Naive thymus-derived CD4-positive, alpha-beta T cell (primary cell): ENCODE measurements around the gene HSPA4. TPM values are rescaled to one million over a fixed set of nuclear protein-coding genes. Genes with fewer than 3 reads are reported as not detected.

ENCODE experiments used
- ATAC-seq: fragments of 150-1000 bp; cut with Tn5 transposase; 2 replicates; pipeline ENCODE4 v1.10.0; 2021; ENCODE audit warnings: mild to moderate bottlenecking, moderate library complexity
- CTCF ChIA-PET: fragments of 350-600 bp; sonication (Branson Sonifier 250); formaldehyde crosslinking; loops from one replicate; lab custom pipeline; 2021; ENCODE audit warnings: antibody characterized with exemption; lab: Charles Lee
- POLR2A ChIA-PET: fragments of 350-600 bp; sonication (Branson Sonifier 250); formaldehyde crosslinking; loops from one replicate; lab custom pipeline; 2021; ENCODE audit warnings: antibody characterized with exemption, inconsistent platforms; lab: Charles Lee
- DNase-seq, 9 donors: peaks; one replicate each; pipeline versions ENCODE4 v3.0.0 to v3.0.0-alpha.2; 2020 to 2022; ENCODE audit warnings: mixed read lengths in 1 of 9
- H3K27ac ChIP-seq: one replicate; pipeline ENCODE4 v1.7.0; 2013; ENCODE audit warnings: mild to moderate bottlenecking, low read depth, low read length, moderate library complexity
- H3K27me3 ChIP-seq, 2 donors: one replicate each; pipeline ENCODE4 v1.7.0; 2013; ENCODE audit warnings: low read length in 2 of 2, mild to moderate bottlenecking in 2 of 2, moderate library complexity in 2 of 2; ENCODE audit not compliant: control insufficient read depth in 2 of 2, insufficient read depth in 2 of 2
- H3K36me3 ChIP-seq, 3 experiments: 1 replicate in 2 of 3; 2 replicates in 1 of 3; pipeline ENCODE4 v1.7.0; 2013; ENCODE audit warnings: low read length in 3 of 3, mild to moderate bottlenecking in 3 of 3, moderate library complexity in 1 of 3; ENCODE audit not compliant: insufficient read depth in 3 of 3, control insufficient read depth in 2 of 3
- H3K4me1 ChIP-seq, 2 donors: one replicate each; pipeline ENCODE4 v1.7.0; 2013; ENCODE audit warnings: low read length in 2 of 2, mild to moderate bottlenecking in 2 of 2, moderate library complexity in 1 of 2; ENCODE audit not compliant: control insufficient read depth in 2 of 2, insufficient read depth in 2 of 2
- H3K4me3 ChIP-seq: 2 replicates; pipeline ENCODE4 v1.7.0; 2013; ENCODE audit warnings: mild to moderate bottlenecking, low read length
- H3K9me3 ChIP-seq, 3 experiments: 1 replicate in 2 of 3; 2 replicates in 1 of 3; pipeline ENCODE4 v1.7.0; 2013; ENCODE audit warnings: low read length in 3 of 3; ENCODE audit not compliant: control insufficient read depth in 2 of 3
- H3K27ac Mint-ChIP-seq, 9 donors: one replicate each; pipeline ENCODE4 v1.8.0; 2020 to 2022; ENCODE audit warnings: mixed read lengths in 9 of 9, mild to moderate bottlenecking in 8 of 9, moderate library complexity in 5 of 9, inconsistent platforms in 2 of 9
- H3K27me3 Mint-ChIP-seq, 5 donors: one replicate each; pipeline ENCODE4 v1.8.0; 2021 to 2022; ENCODE audit warnings: mixed read lengths in 5 of 5, mild to moderate bottlenecking in 1 of 5
- H3K36me3 Mint-ChIP-seq, 5 donors: one replicate each; pipeline ENCODE4 v1.8.0; 2020 to 2022; ENCODE audit warnings: mixed read lengths in 5 of 5, mild to moderate bottlenecking in 3 of 5, inconsistent platforms in 1 of 5
- H3K4me1 Mint-ChIP-seq, 7 donors: one replicate each; pipeline ENCODE4 v1.8.0; 2020 to 2022; ENCODE audit warnings: mixed read lengths in 7 of 7, mild to moderate bottlenecking in 3 of 7, inconsistent platforms in 1 of 7
- H3K4me3 Mint-ChIP-seq, 10 donors: one replicate each; pipeline ENCODE4 v1.8.0; 2020 to 2022; ENCODE audit warnings: mild to moderate bottlenecking in 10 of 10, mixed read lengths in 10 of 10, moderate library complexity in 6 of 10, inconsistent platforms in 2 of 10
- H3K9me3 Mint-ChIP-seq, 11 donors: one replicate each; pipeline ENCODE4 v1.8.0; 2020 to 2022; ENCODE audit warnings: mixed read lengths in 11 of 11, mild to moderate bottlenecking in 4 of 11, inconsistent platforms in 1 of 11, moderate library complexity in 1 of 11
- intact Hi-C, 2 donors: fragments of 100-400 bp; cut with micrococcal nuclease; formaldehyde crosslinking; loops; one replicate each; pipeline ENCODE4 v1.15.1; 2023
- polyA plus RNA-seq, 2 donors: library from polyadenylated mRNA; unstranded; fragments of 300-500 nt; fragmentation: Illumina TruSeq; gene quantifications; one replicate each; pipeline ENCODE4 v1.2.3, GENCODE V29; 2021
- total RNA-seq, 6 experiments: library from RNA in 5 of 6; stranded (reverse) in 5 of 6; gene quantifications; 1 replicate in 5 of 6; 2 replicates in 1 of 6; pipeline ENCODE4 v1.2.3 and lab custom pipeline; 2021 to 2026

HSPA4 gene
- total and polyA plus RNA-seq, 7 experiments from 2014 or later, result 37.7 to 103 (median 42.4) TPM

DNA sequence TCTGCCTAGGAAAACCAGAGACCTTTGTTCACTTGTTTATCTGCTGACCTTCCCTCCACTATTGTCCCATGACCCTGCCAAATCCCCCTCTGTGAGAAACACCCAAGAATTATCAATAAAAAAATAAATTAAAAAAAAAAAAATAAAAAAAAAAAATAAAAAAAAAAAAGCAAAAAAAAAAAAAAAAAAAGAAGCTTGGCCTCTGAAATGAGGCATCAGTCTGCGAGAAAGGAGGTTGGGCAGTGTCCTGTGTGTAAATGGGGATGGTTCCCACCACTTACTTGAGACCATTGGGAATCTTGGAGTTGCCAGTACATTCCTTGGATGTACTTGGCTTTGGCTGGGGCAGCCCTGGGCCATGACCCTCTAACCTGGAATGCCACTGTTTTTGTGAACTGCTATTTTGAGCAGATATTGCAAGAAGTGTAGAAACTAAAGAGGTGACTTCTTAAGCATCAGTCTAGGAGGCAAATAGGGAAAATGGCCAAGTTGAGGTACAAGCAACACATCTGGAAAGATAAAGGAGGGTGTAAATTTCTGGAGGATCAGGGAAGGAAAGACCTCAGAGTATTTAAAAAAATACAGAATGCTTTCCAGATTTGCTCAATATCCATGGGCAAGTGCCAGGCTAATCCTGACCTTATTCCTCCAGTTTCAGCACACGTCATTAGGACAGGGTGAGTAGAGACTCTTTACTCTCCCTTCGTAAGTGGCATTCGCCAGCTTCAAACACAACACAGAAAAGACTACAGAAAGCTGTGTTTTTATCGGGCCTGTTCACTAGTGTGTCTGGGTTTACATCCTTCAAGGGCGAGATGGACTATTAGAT lies 58.1 kb downstream of the HSPA4 start:
- Mint-ChIP-seq H3K27ac (peak overlapping the region in 1 of 9 donors; percentile 80), H3K4me3 (no peak overlapping the region), H3K27me3 (peaks cover 0 to 6% (median 0%) of the 10 kb centered on the region in 5 donors), H3K9me3 (peaks cover 0 to 3% (median 0%) of the 10 kb centered on the region in 11 donors), H3K36me3 (peaks cover 0 to 14% (median 7%) of the 10 kb centered on the region in 5 donors), H3K4me1 (peaks cover 18 to 39% (median 33%) of the 10 kb centered on the region in 7 donors)
- H3K27ac ChIP-seq, result no peak overlapping the region
- DNase-seq (no peak), ATAC-seq (no peak)
- ChIA-PET CTCF (interaction anchor here (0.9 to 2.3 kb wide), 7 partner anchors 18 to 760 kb away, joined by 3 to 7 read pairs (median 5); no protein-coding TSS in a partner anchor), POLR2A (no interaction called here)
- peaks cover 0 to 10% of the 10 kb centered on the region in 2 donors for H3K4me1 ChIP-seq
- intact Hi-C loops, result loop anchor here (2.0 to 10.0 kb wide), 6 partner anchors 109 to 832 kb away; partner anchors contain the start of gene FSTL4 (in 1 of the 2)
- H3K27me3 ChIP-seq, result no peaks in the 10 kb centered on the region
- H3K4me3 ChIP-seq, result no peak overlapping the region
- H3K36me3 ChIP-seq, result peaks cover 0 to 9% (median 0%) of the 10 kb centered on the region in 3 experiments
- H3K9me3 ChIP-seq, result no peaks in the 10 kb centered on the region

DNA sequence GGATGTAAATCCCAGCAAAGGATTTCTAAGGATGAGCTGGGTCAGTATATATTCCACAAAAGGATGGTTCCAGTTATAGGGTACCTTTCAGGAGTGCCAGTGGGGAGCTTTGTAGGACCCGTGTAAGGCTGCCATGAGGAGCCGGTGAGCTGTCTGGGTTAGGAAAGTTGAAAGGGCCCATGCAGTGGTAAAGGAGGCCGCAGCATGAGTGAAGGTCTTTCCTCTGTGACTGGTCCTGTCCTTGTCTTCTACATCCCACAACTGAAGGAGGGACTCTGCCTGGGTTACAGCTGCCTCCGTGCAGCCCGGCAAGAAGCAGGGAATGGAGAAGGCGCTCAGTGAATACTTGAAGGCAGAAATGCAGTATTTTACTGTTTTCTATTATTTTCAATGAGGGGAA lies 58.9 kb downstream of the HSPA4 start:
- H3K4me1 Mint-ChIP-seq, result peaks cover 17 to 35% (median 30%) of the 10 kb centered on the region in 7 donors
- CTCF ChIA-PET, result interaction anchor here (0.9 to 2.7 kb wide), 11 partner anchors 17 to 760 kb away, joined by 3 to 12 read pairs (median 5); no protein-coding TSS in a partner anchor
- POLR2A ChIA-PET, result interaction anchor here (0.8 kb wide), 1 partner anchor 60 kb away, joined by 3 read pairs; no protein-coding TSS in a partner anchor
- ATAC-seq (no peak), DNase-seq (no peak)
- H3K9me3 ChIP-seq, result no peaks in the 10 kb centered on the region
- peaks cover 0 to 1% (median 0%) of the 10 kb centered on the region in 3 experiments for H3K36me3 ChIP-seq
- peaks cover 0 to 10% of the 10 kb centered on the region in 2 donors for H3K4me1 ChIP-seq
- H3K4me3 ChIP-seq, result no peak overlapping the region
- peaks cover 0 to 6% (median 1%) of the 10 kb centered on the region in 5 donors for H3K36me3 Mint-ChIP-seq
- H3K27ac ChIP-seq, result no peak overlapping the region
- H3K4me3 Mint-ChIP-seq, result peak overlapping the region in 1 of 10 donors; percentile 44
- intact Hi-C loops, result loop anchor here (1.0 to 10.0 kb wide), 16 partner anchors 60 to 870 kb away; partner anchors contain the start of gene FSTL4 (in 1 of the 2)
- peaks cover 0 to 3% (median 0%) of the 10 kb centered on the region in 11 donors for H3K9me3 Mint-ChIP-seq
- peaks cover 0 to 6% (median 0%) of the 10 kb centered on the region in 5 donors for H3K27me3 Mint-ChIP-seq
- H3K27ac Mint-ChIP-seq, result peak overlapping the region in 1 of 9 donors; percentile 46
- H3K27me3 ChIP-seq, result no peaks in the 10 kb centered on the region

DNA sequence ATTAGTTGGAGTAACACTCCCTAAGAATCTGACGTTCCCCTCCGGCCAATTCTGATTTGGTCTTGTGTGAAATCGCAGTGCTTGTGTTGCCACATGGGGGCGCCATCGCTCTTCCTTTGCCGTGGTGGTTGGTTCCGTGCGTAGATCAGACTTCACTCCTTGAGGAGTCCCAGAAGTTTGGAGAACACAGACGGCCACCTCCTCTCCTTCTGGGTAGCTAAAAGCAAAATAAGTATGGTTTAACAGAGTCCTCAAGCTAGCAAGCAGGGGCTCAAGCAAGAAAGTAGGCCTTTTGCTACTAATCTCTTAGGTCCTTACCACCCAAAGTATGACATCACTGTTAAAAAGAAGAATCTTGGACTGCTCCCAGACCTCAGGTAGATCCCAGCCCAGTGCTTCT lies 59.5 kb downstream of the HSPA4 start:
- POLR2A ChIA-PET, result interaction anchor here (0.8 kb wide), 1 partner anchor 59 kb away, joined by 3 read pairs; no protein-coding TSS in a partner anchor
- intact Hi-C loops, result loop anchor here (1.0 to 10.0 kb wide), 16 partner anchors 59 to 869 kb away; partner anchors contain the start of gene FSTL4 (in 1 of the 2)
- DNase-seq, result peak; percentile 62 to 84 (median 76)
- peaks cover 0 to 3% (median 0%) of the 10 kb centered on the region in 11 donors for H3K9me3 Mint-ChIP-seq
- peaks cover 17 to 33% (median 26%) of the 10 kb centered on the region in 7 donors for H3K4me1 Mint-ChIP-seq
- H3K27me3 Mint-ChIP-seq, result peaks cover 0 to 6% (median 0%) of the 10 kb centered on the region in 5 donors
- Histone ChIP-seq H3K27me3 (no peaks in the 10 kb centered on the region), H3K4me3 (no peak overlapping the region), H3K4me1 (peaks cover 0 to 10% of the 10 kb centered on the region in 2 donors), H3K27ac (no peak overlapping the region), H3K36me3 (no peaks in the 10 kb centered on the region), H3K9me3 (no peaks in the 10 kb centered on the region)
- H3K4me3 Mint-ChIP-seq, result peak overlapping the region in 5 of 10 donors; percentile 22 to 60 (median 51)
- ATAC-seq, result peak; percentile 81
- CTCF ChIA-PET, result interaction anchor here (0.7 to 2.7 kb wide), 12 partner anchors 16 to 759 kb away, joined by 3 to 12 read pairs (median 5); no protein-coding TSS in a partner anchor
- H3K36me3 Mint-ChIP-seq, result peaks cover 0 to 5% (median 0%) of the 10 kb centered on the region in 5 donors
- peak overlapping the region in 5 of 9 donors; percentile 3 to 85 (median 15) for H3K27ac Mint-ChIP-seq

DNA sequence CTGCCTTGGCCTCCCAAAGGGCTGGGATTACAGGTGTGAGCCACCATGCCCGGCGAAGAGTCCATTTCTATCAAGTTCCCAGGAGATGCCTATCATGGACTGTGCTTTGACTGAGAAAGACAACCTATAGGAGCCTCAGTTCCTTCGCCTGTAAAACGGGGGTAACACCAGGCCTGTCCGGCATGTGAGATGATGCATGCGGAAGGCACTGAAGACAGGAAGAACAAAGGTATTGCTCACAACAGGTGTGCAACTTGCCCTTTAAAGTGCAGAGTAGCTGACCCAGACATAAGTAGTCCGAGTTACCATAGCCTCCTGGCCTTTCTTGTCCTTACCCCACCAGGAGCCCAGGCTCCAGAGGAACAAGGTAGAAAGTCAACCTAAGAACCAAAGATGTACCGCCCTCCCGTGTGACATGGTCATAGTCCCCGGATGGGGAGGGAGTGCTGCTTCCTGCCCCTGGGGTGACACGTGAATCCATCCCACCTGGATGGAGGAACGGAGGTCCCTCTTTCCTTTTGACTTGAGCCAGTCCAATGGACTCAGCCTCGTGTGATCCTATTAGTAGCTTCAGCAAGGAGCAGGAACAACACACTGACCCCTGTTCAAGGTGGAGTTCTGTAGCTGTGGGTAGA lies 60.3 kb downstream of the HSPA4 start:
- no peak for DNase-seq
- Histone ChIP-seq H3K27me3 (no peaks in the 10 kb centered on the region), H3K4me3 (no peak overlapping the region), H3K27ac (no peak overlapping the region), H3K36me3 (no peaks in the 10 kb centered on the region), H3K9me3 (no peaks in the 10 kb centered on the region), H3K4me1 (peaks cover 0 to 1% of the 10 kb centered on the region in 2 donors)
- intact Hi-C loops, result loop anchor here (5.0 to 10.0 kb wide), 5 partner anchors 255 to 830 kb away; partner anchors contain the start of gene FSTL4 (in 1 of the 2)
- no peak overlapping the region for H3K4me3 Mint-ChIP-seq
- H3K27me3 Mint-ChIP-seq, result peaks cover 0 to 6% (median 0%) of the 10 kb centered on the region in 5 donors
- ChIA-PET CTCF (interaction anchor here (1.4 to 2.7 kb wide), 4 partner anchors 79 to 757 kb away, joined by 5 to 12 read pairs (median 6); no protein-coding TSS in a partner anchor), POLR2A (no interaction called here)
- no peaks in the 10 kb centered on the region for H3K36me3 Mint-ChIP-seq
- H3K4me1 Mint-ChIP-seq, result peaks cover 11 to 25% (median 18%) of the 10 kb centered on the region in 7 donors
- H3K27ac Mint-ChIP-seq, result no peak overlapping the region
- ATAC-seq, result no peak
- H3K9me3 Mint-ChIP-seq, result peaks cover 0 to 3% (median 0%) of the 10 kb centered on the region in 11 donors

DNA sequence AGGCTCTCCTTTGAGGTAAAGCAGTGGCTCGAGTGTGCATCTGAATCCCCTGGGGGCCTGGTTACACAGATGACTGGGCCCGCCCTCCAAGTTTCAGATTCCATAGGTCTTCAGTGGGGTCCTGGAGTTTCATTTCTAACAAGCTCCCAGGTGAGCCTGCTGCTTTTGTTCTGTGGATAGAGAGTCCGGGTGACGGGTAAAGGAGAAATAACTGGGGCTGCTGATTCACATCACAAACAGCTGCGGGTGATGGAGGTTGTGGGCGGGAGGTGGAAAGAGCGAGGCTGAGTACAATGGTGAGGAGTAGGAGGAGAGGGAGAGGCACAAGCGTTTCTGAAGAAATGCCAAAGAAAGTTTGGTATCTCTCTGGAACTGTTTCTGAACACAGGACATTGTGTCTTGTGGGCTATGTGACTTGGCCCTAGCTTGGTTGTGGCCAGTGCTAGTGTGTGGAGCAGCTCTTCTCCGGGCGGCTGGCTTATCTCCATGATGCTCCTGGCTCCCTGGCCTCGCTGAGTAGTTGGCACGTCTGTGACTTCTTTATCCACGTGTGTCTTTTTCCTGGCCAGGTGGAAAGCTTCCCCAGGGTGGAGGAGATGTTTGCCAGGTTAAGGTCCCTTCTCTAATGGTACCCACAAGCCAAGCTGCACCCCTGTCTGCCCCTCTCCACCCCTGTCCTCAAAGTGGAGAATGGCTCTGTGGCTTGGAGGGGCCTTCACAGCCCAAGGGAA lies 61.7 kb downstream of the HSPA4 start:
- H3K4me3 Mint-ChIP-seq, result no peak overlapping the region
- intact Hi-C loops, result loop anchor here (5.0 to 10.0 kb wide), 5 partner anchors 254 to 829 kb away; partner anchors contain the start of gene FSTL4 (in 1 of the 2)

More for the DNA sequence above, 61.7 kb downstream of the HSPA4 start:
- H3K27me3 Mint-ChIP-seq, result peaks cover 0 to 4% (median 0%) of the 10 kb centered on the region in 5 donors
- no peak overlapping the region for H3K27ac ChIP-seq
- no peaks in the 10 kb centered on the region for H3K36me3 Mint-ChIP-seq
- H3K9me3 ChIP-seq, result no peaks in the 10 kb centered on the region
- POLR2A ChIA-PET, result interaction anchor here (1.2 kb wide), 1 partner anchor 56 kb away, joined by 3 read pairs; no protein-coding TSS in a partner anchor
- H3K4me1 Mint-ChIP-seq, result peaks cover 4 to 16% (median 9%) of the 10 kb centered on the region in 7 donors
- CTCF ChIA-PET, result interaction anchor here (0.7 to 1.7 kb wide), 3 partner anchors 106 to 754 kb away, joined by 4 to 7 read pairs (median 6); no protein-coding TSS in a partner anchor
- H3K36me3 ChIP-seq, result no peaks in the 10 kb centered on the region
- no peak overlapping the region for H3K4me3 ChIP-seq
- ATAC-seq (no peak), DNase-seq (peak in 1 of 9 donors; percentile 65)
- no peaks in the 10 kb centered on the region for H3K9me3 Mint-ChIP-seq
- H3K27me3 ChIP-seq, result no peaks in the 10 kb centered on the region
- peak overlapping the region in 1 of 9 donors; percentile 34 for H3K27ac Mint-ChIP-seq
- H3K4me1 ChIP-seq, result no peaks in the 10 kb centered on the region
